ENCODE results near the gene IQCK.
"Not testable (repeated sequence)": the region's sequence is repeated elsewhere in the genome, so short reads cannot be mapped to it uniquely, and the experiment has no call there.

IQCK gene

GRCh38 chr16:19801369-19801768, 83.3 kb downstream of the IQCK start:
- H3K27me3 ChIP-seq (ENCODE audit: low read depth); H3K36me3 ChIP-seq (replicated peaks); H3K9me3 ChIP-seq; H3K4me1 ChIP-seq; DNase-seq (ENCODE audit: low spot score in 2 of 2); in situ Hi-C loops (cut with MboI; ENCODE audit: low sequenced_read_pairs); H3K4me3 ChIP-seq: not testable (repeated sequence)

GRCh38 chr16:19801824-19802223, 83.8 kb downstream of the IQCK start:
- H3K4me3 ChIP-seq; H3K27me3 ChIP-seq (ENCODE audit: low read depth); H3K4me1 ChIP-seq; DNase-seq (ENCODE audit: low spot score in 2 of 2); H3K9me3 ChIP-seq; in situ Hi-C loops (cut with MboI; ENCODE audit: low sequenced_read_pairs); H3K36me3 ChIP-seq (replicated peaks): not testable (repeated sequence)

- Histone ChIP-seq H3K4me3 (no peak overlapping the region), H3K4me1 (no peaks in the 10 kb centered on the region), H3K36me3 (replicated peaks) (no peaks in the 10 kb centered on the region), H3K27me3 (ENCODE audit: low read depth) (no peaks in the 10 kb centered on the region), H3K9me3 (peaks cover 4% of the 10 kb centered on the region; the same call in 1 of the 2 replicates)
- DNase-seq (ENCODE audit: low spot score in 2 of 2) = no peak
- in situ Hi-C loops (cut with MboI; ENCODE audit: low sequenced_read_pairs) = no loop called here
Observed at GRCh38 chr16:19802612-19803011, 84.5 kb downstream of the IQCK start.

DNA sequence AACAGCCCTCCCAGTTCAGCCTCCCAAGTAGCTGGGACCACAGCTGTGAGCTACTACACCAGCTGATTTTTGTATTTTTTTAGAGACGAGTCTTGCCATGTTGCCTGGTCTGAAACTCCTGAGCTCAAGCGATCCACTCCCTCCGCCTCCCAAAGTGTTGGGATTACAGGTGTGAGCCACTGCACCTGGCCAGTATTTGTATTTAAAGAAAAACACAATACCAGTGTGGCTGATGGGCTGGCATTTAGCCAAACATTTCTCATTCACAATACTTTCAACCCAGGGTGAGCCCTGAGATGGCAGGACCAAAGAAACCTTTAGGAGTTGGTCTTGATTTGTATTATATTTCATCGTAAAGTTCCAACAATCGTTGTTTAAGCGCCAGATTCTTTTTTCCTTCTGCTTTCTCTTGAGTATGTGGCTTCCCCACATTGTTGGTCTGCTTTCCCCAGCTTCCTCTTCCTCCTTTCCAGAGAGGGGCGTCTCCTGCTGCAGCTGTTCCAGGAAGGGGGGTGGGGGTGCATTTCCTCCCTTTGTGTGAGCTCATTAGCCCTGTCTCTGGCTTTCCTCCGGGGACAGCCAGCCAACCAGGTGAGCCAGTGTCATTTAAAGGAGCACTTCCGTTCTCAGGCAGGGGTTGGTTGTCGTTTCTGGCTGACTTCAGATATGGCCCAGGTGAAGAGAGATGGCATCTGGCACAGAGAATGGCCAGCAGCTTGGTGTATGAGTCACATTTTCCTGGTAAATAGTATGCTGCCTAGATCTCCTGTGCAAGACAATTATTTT, 86.7 kb downstream of the IQCK start:
- no peak for DNase-seq (ENCODE audit: low spot score in 2 of 2)
- in situ Hi-C loops (cut with MboI; ENCODE audit: low sequenced_read_pairs) = no loop called here
- Histone ChIP-seq H3K4me1 (no peaks in the 10 kb centered on the region), H3K4me3 (no peak overlapping the region), H3K27me3 (ENCODE audit: low read depth) (no peaks in the 10 kb centered on the region), H3K9me3 (peaks cover 4% of the 10 kb centered on the region; the same call in 1 of the 2 replicates), H3K36me3 (replicated peaks) (no peaks in the 10 kb centered on the region)

DNA sequence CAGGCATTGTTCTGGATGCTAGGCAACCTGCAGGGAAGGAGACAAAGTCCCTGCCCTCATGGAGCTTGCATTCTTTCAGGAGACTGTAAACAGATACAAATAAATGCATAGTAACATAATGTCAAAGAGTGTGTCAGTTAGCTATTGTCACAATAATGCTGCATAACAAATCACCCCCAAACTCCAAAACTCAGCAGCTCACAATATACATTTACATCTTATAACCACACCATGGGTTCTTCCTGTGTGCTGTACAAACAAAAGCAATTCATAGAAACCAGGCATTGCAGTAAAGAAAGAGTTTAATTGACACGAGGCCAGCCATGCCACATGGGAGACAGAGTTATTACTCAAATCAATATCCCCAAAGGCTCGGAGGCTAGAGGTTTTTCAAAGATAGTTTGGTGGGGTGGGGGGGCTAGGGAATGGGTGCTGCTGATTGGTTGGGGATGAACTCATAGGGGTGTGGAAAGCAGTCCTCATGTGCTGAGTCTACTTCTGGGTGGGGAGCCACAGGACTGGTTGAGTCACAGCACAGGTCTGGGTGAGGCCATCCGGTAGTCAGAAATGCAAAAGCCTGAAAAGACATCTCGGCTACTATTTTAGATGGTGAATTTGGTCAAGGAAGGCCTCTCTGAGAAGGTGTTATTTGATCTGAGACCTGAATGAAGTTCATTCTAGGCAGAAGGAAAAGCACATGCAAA, 87.5 kb downstream of the IQCK start:
- Histone ChIP-seq H3K36me3 (replicated peaks) (no peaks in the 10 kb centered on the region), H3K27me3 (ENCODE audit: low read depth) (no peaks in the 10 kb centered on the region), H3K9me3 (peaks cover 4% of the 10 kb centered on the region; the same call in 1 of the 2 replicates), H3K4me1 (no peaks in the 10 kb centered on the region), H3K4me3 (no peak overlapping the region)
- in situ Hi-C loops (cut with MboI; ENCODE audit: low sequenced_read_pairs) = no loop called here
- no peak for DNase-seq (ENCODE audit: low spot score in 2 of 2)

DNA sequence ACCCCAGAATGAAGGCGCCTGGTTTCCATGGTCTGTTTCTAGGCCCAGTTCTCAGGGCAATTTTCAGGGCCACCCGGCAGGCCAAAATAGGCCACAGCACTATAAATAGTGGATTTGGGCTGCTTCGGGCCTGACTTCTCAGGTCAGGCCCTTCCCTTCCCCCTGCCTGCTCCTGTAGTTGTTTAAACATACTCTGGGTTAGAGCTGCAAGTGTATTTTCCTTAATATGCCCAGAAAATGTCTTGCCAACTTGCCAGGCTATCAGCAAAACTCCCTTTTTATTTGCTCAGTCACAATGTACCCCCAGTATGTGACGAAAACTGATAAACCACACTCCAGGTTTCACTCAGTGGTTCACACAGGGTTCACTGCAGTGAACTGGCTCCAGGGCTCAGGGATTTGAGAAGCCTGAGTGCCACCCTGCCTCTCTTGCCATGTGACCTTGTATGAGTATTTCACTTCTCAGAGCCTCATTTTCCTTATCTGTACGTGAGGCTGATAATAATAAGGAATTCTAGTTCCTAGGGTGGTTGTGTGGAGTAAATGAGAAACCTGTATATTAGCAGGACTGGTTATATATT, 90.1 kb downstream of the IQCK start:
- in situ Hi-C loops (cut with MboI; ENCODE audit: low sequenced_read_pairs) = no loop called here
- DNase-seq (ENCODE audit: low spot score in 2 of 2) = no peak
- Histone ChIP-seq H3K36me3 (replicated peaks) (no peaks in the 10 kb centered on the region), H3K4me3 (no peak overlapping the region), H3K4me1 (no peaks in the 10 kb centered on the region), H3K9me3 (peaks cover 4% of the 10 kb centered on the region; the same call in 1 of the 2 replicates), H3K27me3 (ENCODE audit: low read depth) (no peaks in the 10 kb centered on the region)

DNA sequence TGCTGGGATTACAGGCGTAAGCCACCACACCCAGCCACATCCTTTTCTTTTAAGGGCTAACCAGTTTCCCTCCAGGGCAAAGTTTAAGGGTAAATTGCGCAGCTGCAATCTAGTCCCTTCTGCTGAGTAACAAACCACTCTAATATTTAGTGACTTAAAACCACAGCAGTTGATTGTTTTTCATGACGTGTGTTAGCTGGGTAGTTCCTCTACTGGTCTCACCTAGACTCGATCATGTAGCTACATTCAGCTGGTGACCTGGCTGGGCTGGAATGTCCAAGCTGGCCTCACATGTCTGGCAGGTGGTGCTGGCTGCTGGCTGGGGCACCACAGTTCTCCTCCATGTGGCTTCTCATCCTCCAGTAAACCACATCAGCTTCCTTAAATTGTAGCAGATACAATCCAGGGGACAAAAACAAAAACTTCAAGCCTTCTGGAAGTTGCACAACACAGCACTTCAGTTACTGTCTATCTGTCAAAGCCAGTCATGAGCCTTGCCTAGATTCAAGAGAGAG, 91.1 kb downstream of the IQCK start:
- Histone ChIP-seq H3K36me3 (replicated peaks) (no peaks in the 10 kb centered on the region), H3K4me1 (no peaks in the 10 kb centered on the region), H3K27me3 (ENCODE audit: low read depth) (no peaks in the 10 kb centered on the region), H3K9me3 (peaks cover 4% of the 10 kb centered on the region; the same call in 1 of the 2 replicates), H3K4me3 (no peak overlapping the region)
- DNase-seq (ENCODE audit: low spot score in 2 of 2) = no peak
- in situ Hi-C loops (cut with MboI; ENCODE audit: low sequenced_read_pairs) = no loop called here

DNA sequence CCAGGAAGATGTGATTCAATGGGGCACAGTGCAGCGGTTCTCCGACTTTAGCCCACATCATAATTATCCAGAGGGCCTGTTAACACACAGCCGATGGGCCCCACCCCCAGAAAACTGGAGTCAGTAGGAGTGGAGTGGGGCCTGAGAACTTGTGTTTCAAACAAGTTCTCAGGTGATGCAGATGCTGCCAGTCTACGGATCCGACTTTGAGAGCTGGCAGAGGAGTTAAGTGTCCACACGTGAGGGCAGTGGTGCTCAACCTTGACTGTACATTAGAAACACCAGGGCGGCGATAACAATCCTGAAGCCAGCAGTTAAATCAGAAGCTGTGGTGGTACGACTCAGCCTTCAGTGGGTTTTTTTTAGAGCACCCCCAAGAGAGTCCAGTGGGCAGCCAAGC, 91.6 kb downstream of the IQCK start:
- Histone ChIP-seq H3K9me3 (peaks cover 4% of the 10 kb centered on the region; the same call in 1 of the 2 replicates), H3K27me3 (ENCODE audit: low read depth) (no peaks in the 10 kb centered on the region), H3K36me3 (replicated peaks) (no peaks in the 10 kb centered on the region), H3K4me1 (no peaks in the 10 kb centered on the region), H3K4me3 (no peak overlapping the region)
- in situ Hi-C loops (cut with MboI; ENCODE audit: low sequenced_read_pairs) = no loop called here
- DNase-seq (ENCODE audit: low spot score in 2 of 2) = no peak

- Histone ChIP-seq H3K4me1 (no peaks in the 10 kb centered on the region), H3K4me3 (no peak overlapping the region), H3K9me3 (no peaks in the 10 kb centered on the region; the same call in 1 of the 2 replicates), H3K36me3 (replicated peaks) (no peaks in the 10 kb centered on the region), H3K27me3 (ENCODE audit: low read depth) (no peaks in the 10 kb centered on the region)
- in situ Hi-C loops (cut with MboI; ENCODE audit: low sequenced_read_pairs) = no loop called here
- no peak for DNase-seq (ENCODE audit: low spot score in 2 of 2)
Observed at GRCh38 chr16:19810817-19811731, 93.0 kb downstream of the IQCK start.

- in situ Hi-C loops (cut with MboI; ENCODE audit: low sequenced_read_pairs) = no loop called here
- peaks cover 8% of the 10 kb centered on the region; the same call in 1 of the 2 replicates for H3K4me1 ChIP-seq
Observed at GRCh38 chr16:19812986-19813385, 94.9 kb downstream of the IQCK start.

DNA sequence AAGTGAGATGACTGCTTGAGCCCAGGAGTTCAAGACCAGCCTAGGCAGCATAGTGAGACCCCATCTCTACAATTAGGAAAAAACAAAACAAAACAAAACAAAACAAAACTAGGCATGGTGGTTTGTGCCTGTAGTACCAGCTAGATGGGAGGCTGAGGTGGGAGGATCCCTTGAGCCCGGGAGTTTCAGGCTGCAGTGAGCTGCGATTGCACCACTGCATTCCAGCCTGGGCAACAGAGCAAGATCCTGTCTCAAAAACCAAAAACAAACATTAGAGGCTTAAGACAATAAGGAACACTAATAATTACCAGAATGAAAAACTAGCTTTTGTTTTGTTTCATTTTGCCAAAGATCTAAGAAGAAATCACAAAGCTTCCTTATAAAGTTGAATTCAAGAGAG, 97.3 kb downstream of the IQCK start:
- H3K4me1 ChIP-seq = peaks cover 8% of the 10 kb centered on the region; the same call in 1 of the 2 replicates
- no peak overlapping the region for H3K4me3 ChIP-seq
- no peaks in the 10 kb centered on the region for H3K27me3 ChIP-seq (ENCODE audit: low read depth)
- DNase-seq (ENCODE audit: low spot score in 2 of 2) = no peak
- H3K9me3 ChIP-seq = no peaks in the 10 kb centered on the region
- in situ Hi-C loops (cut with MboI; ENCODE audit: low sequenced_read_pairs) = no loop called here
- H3K36me3 ChIP-seq (replicated peaks) = no peaks in the 10 kb centered on the region

More at GRCh38 chr16:19812986-19813385, 94.9 kb downstream of the IQCK start:
- H3K4me3 ChIP-seq = no peak overlapping the region
- H3K9me3 ChIP-seq = no peaks in the 10 kb centered on the region
- no peak for DNase-seq (ENCODE audit: low spot score in 2 of 2)
- no peaks in the 10 kb centered on the region for H3K27me3 ChIP-seq (ENCODE audit: low read depth)
- H3K36me3 ChIP-seq (replicated peaks) = no peaks in the 10 kb centered on the region

DNA sequence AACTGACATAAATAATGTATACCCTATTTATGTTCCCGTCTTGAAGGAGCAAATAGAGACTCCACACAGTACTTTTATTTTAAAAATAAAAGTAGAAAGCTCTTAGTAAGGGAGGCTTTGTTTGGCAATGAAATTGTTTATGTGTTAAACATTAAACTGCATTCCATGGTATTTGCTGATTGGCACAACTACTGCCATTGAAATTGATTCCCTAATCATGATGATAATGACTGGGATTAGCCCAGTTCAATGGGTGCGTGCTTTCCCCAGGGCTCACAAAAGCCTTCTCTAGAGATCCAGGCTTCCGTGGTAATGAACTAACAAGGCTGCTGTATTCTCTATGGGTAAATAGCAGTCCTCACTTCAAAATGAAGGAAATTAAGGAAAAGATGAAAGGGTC, 99.1 kb downstream of the IQCK start:
- H3K36me3 ChIP-seq (replicated peaks) = no peaks in the 10 kb centered on the region
- in situ Hi-C loops (cut with MboI; ENCODE audit: low sequenced_read_pairs) = no loop called here
- H3K4me3 ChIP-seq = no peak overlapping the region
- no peaks in the 10 kb centered on the region for H3K9me3 ChIP-seq
- no peaks in the 10 kb centered on the region for H3K27me3 ChIP-seq (ENCODE audit: low read depth)
- H3K4me1 ChIP-seq = peaks cover 8% of the 10 kb centered on the region; the same call in 1 of the 2 replicates
- peak; percentile 41 for DNase-seq (ENCODE audit: low spot score in 2 of 2)

- no peak for DNase-seq (ENCODE audit: low spot score in 2 of 2)
- Histone ChIP-seq H3K9me3 (no peaks in the 10 kb centered on the region), H3K27me3 (ENCODE audit: low read depth) (no peaks in the 10 kb centered on the region), H3K36me3 (replicated peaks) (no peaks in the 10 kb centered on the region), H3K4me3 (no peak overlapping the region), H3K4me1 (peaks cover 8% of the 10 kb centered on the region; the same call in 1 of the 2 replicates)
- in situ Hi-C loops (cut with MboI; ENCODE audit: low sequenced_read_pairs) = no loop called here
Observed at GRCh38 chr16:19817875-19818274, 99.8 kb downstream of the IQCK start.
